Measurements from ENCODE around the gene COX6A2. TPM values are rescaled to one million over a fixed set of nuclear protein-coding genes. Genes with fewer than 3 reads are reported as not detected.

Gene COX6A2
- total RNA-seq, 1 experiment from 2014 or later: not detected

Other genes with a start within 250 kb of the COX6A2 start
- gene FUS, start 248.2 kb downstream of the COX6A2 start, total RNA-seq (2014; rRNA removed; shearing (Covaris generic)): 34.0 and 36.5 TPM in 2 replicates
- gene PYCARD, start 225.6 kb downstream of the COX6A2 start, total RNA-seq (2014; rRNA removed; shearing (Covaris generic)): 118 and 130 TPM in 2 replicates
- 0.23 and 0.84 TPM in 2 replicates for gene TRIM72, start 214.2 kb downstream of the COX6A2 start, total RNA-seq (2014; rRNA removed; shearing (Covaris generic))
- gene PYDC1, start 211.2 kb downstream of the COX6A2 start, total RNA-seq (2014; rRNA removed; shearing (Covaris generic)): not detected in 2 replicates
- gene ITGAM, start 168.4 kb downstream of the COX6A2 start, total RNA-seq (2014; rRNA removed; shearing (Covaris generic)): 4.3 and 5.1 TPM in 2 replicates
- gene ITGAX, start 73.2 kb downstream of the COX6A2 start, total RNA-seq (2014; rRNA removed; shearing (Covaris generic)): 0.15 and 0.26 TPM in 2 replicates
- not detected in 2 replicates for gene ITGAD, start 35.0 kb downstream of the COX6A2 start, total RNA-seq (2014; rRNA removed; shearing (Covaris generic))
- not detected in 2 replicates for gene ZNF843, start 14.4 kb upstream of the COX6A2 start, total RNA-seq (2014; rRNA removed; shearing (Covaris generic))
- 31.0 and 33.1 TPM in 2 replicates for gene ARMC5, start 31.1 kb upstream of the COX6A2 start, total RNA-seq (2014; rRNA removed; shearing (Covaris generic))
- gene TGFB1I1, start 43.8 kb upstream of the COX6A2 start, total RNA-seq (2014; rRNA removed; shearing (Covaris generic)): 0.43 and 1.1 TPM in 2 replicates
- 0.29 and 0.86 TPM in 2 replicates for gene SLC5A2, start 54.8 kb upstream of the COX6A2 start, total RNA-seq (2014; rRNA removed; shearing (Covaris generic))
- 43.7 and 53.3 TPM in 2 replicates for gene RUSF1, start 80.0 kb upstream of the COX6A2 start, total RNA-seq (2014; rRNA removed; shearing (Covaris generic))
- gene AHSP, start 99.5 kb upstream of the COX6A2 start, total RNA-seq (2014; rRNA removed; shearing (Covaris generic)): not detected in 2 replicates